Brain microvascular endothelial cell (primary cell): ENCODE data around the gene PACSIN2.

Experiments used
- DNase-seq: peaks from one replicate; pipeline ENCODE4 v3.0.0-alpha.2; 2020
- H3K27ac ChIP-seq: fragments of 250-450 bp; sonication (Bioruptor Pico); 2 replicates; pipeline ENCODE4 v1.5.1; 2020; ENCODE audit warnings: mild to moderate bottlenecking, moderate library complexity
- H3K27me3 ChIP-seq: fragments of 250-450 bp; sonication (Bioruptor Pico); replicated peaks from 2 replicates; pipeline ENCODE4 v1.5.1; 2020; ENCODE audit warnings: mild to moderate bottlenecking
- H3K36me3 ChIP-seq: fragments of 250-450 bp; sonication (Bioruptor Pico); replicated peaks from 2 replicates; pipeline ENCODE4 v1.5.1; 2020; ENCODE audit warnings: mild to moderate bottlenecking
- H3K4me3 ChIP-seq: 2 replicates; pipeline ENCODE4 v1.5.1; 2011; ENCODE audit warnings: low read depth, mild to moderate bottlenecking, control low read depth, low read length, moderate library complexity
- in situ Hi-C: cut with HindIII; loops from 2 replicates; pipeline ENCODE4 v1.10.0; 2017; ENCODE audit warnings: low sequenced_read_pairs, low pct_ligation_motif_present
- TF ChIP-seq, protein P1 (sequence below): IDR thresholded peaks from 2 replicates; pipeline ENCODE4 v1.5.1; 2011; ENCODE audit warnings: low read depth, mild to moderate bottlenecking, moderate library complexity, low read length, control low read depth, inconsistent platforms; ENCODE audit errors: missing control alignments

PACSIN2 gene

DNA sequence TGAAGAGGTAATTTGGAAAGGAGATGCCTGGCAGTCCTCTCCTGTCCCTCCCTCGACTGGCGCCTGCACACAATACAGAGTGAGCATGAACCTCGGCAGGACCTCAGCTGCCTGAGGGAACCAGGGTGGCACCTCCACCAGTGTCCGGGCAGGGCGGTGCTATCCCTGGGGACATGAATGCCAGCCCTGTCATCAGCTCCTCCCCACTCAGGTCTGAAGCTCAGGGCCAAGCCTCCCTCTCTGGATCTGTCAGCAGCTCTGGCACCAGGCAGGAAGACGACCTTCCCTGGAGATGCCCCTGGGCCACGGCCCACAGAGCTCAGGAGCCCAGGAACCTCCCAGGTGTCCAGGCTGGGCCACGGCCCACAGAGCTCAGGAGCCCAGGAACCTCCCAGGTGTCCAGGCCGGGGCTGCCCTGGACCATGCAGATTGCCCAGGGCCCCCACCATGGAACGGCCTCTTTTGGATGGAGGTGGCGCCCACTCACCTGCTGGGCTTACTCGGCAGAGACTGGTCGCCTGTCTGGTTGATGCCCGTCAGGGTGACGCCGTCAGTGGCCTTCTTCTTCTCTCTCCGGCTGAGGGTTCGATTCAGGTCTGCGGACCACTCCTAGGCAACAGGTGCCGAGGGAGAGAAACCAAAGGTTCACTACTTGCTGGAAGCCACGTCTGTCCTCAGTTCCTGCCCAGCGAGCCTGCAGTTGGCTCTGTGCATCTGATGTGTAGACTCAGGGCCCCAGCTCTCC, 136.2 kb downstream of the PACSIN2 start:
- in situ Hi-C loops, result loop anchor here (25.0 kb wide), 1 partner anchor 184 kb away; no protein-coding TSS in a partner anchor
- DNase-seq, result no peak
- H3K27me3 ChIP-seq, result no peaks in the 10 kb centered on the region
- no peak overlapping the region for H3K27ac ChIP-seq
- TF ChIP-seq, protein P1, sequence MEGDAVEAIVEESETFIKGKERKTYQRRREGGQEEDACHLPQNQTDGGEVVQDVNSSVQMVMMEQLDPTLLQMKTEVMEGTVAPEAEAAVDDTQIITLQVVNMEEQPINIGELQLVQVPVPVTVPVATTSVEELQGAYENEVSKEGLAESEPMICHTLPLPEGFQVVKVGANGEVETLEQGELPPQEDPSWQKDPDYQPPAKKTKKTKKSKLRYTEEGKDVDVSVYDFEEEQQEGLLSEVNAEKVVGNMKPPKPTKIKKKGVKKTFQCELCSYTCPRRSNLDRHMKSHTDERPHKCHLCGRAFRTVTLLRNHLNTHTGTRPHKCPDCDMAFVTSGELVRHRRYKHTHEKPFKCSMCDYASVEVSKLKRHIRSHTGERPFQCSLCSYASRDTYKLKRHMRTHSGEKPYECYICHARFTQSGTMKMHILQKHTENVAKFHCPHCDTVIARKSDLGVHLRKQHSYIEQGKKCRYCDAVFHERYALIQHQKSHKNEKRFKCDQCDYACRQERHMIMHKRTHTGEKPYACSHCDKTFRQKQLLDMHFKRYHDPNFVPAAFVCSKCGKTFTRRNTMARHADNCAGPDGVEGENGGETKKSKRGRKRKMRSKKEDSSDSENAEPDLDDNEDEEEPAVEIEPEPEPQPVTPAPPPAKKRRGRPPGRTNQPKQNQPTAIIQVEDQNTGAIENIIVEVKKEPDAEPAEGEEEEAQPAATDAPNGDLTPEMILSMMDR, result no peak
- no peak overlapping the region for H3K4me3 ChIP-seq
- H3K36me3 ChIP-seq, result peaks cover 75% of the 10 kb centered on the region

DNA sequence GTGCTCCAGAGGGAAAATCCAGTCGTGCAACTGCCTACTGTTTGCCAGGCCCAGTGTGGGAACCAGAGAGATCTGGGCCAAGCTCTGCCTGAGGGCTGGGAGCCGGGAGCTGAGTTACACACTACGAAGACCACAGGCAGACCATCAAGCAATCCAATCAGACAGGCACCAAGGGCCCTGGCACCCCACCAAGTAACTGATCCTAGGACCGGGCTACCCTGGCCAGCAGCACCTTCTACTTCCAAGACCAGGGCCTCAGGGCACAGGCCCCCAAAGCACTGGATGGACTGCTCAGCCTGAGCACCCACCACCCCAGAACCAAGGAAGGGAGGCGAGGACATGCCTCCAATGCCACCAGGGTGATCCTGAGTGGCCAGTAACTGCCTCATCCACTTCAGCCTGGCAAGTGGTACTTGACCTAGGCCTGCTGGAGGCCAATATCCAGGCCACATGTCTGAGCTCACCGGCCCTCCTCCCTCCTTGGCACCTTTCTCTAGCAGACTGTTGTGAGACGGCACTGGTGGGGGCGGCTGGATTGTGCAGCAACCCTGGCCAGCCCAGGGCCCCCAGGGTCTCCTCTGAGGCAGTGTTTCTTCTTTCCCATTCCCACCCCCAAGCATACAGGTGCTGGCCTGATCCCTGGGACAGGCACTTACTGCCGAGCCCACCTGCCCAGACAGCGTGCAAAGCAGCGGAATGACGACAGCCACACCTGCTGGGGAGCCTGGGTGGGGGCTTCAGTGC, 137.2 kb downstream of the PACSIN2 start:
- no peak overlapping the region for H3K4me3 ChIP-seq
- H3K27me3 ChIP-seq, result no peaks in the 10 kb centered on the region
- H3K27ac ChIP-seq, result no peak overlapping the region
- TF ChIP-seq, protein P1, result no peak
- in situ Hi-C loops, result loop anchor here (25.0 kb wide), 1 partner anchor 185 kb away; no protein-coding TSS in a partner anchor
- peaks cover 65% of the 10 kb centered on the region for H3K36me3 ChIP-seq
- no peak for DNase-seq

DNA sequence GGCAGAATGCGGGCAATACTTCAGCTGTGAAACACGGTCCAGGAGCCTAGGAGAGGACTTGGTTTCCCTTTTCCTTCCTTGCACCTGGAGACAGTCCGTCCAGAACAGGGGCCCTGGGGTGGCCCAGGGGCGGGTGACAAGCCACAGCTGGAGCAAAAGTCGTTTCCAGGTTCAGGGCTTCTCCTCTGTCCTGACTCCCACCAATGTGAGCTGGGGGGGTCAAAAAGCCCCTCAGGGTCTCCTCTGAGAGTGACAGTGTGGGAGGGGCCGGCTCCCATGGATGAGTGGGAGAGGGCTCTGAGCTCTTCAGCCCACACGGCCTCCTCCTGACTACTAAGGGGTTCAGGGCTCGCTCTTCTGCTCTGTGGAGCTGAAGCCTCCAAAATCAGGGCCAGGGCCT, 137.8 kb downstream of the PACSIN2 start:
- in situ Hi-C loops, result loop anchor here (25.0 kb wide), 1 partner anchor 185 kb away; no protein-coding TSS in a partner anchor
- H3K27me3 ChIP-seq, result no peaks in the 10 kb centered on the region
- no peak overlapping the region for H3K27ac ChIP-seq
- H3K36me3 ChIP-seq, result peaks cover 68% of the 10 kb centered on the region
- H3K4me3 ChIP-seq, result no peak overlapping the region
- TF ChIP-seq, protein P1, result no peak
- no peak for DNase-seq

DNA sequence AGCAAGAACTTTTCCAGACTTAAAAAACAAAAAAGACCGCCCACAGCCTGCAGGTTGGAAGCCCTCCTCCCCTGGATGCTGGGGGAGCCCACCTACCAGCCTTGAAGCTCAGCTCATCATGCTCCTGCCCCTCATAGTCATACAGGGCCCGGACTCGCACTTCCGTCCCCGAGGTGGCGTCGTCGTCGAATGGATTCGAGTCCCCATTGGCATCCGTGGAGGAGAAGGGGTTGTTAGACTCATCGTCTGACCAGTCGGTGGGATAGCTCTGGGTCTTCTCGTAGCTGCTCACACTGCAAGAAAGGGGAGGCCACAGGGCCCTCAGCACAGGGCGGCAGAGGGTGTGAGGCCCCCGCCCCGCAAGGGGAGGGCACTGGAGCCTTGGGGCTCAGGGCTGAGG, 138.9 kb downstream of the PACSIN2 start:
- in situ Hi-C loops, result loop anchor here (25.0 kb wide), 1 partner anchor 186 kb away; no protein-coding TSS in a partner anchor
- peaks cover 69% of the 10 kb centered on the region for H3K36me3 ChIP-seq
- TF ChIP-seq, protein P1, result no peak

DNA sequence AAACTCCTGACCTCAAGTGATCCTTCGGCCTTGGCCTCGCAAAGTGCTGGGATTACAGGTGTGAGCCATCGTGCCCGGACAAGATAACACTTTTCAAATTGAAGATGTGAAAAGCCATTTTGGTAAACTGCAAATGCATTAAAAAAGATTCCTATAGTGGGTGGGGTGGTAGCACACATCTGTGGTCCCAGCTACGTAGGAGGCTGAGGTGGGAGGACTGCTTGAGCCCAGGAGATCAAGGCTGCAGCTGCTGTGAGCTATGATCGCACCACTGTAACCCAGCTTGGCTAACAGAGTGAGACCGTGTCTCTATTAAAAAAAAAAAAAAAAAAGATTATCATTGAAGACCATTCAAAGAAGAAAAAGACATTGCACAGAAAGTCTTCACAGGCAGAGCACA, 140.9 kb downstream of the PACSIN2 start:
- Histone ChIP-seq H3K27me3 (no peaks in the 10 kb centered on the region), H3K4me3 (no peak overlapping the region), H3K36me3 (peaks cover 50% of the 10 kb centered on the region), H3K27ac (no peak overlapping the region)
- in situ Hi-C loops, result no loop called here
- no peak for DNase-seq
- TF ChIP-seq, protein P1, result no peak

More for the DNA sequence above, 138.9 kb downstream of the PACSIN2 start:
- Histone ChIP-seq H3K27me3 (no peaks in the 10 kb centered on the region), H3K27ac (no peak overlapping the region), H3K4me3 (no peak overlapping the region)
- DNase-seq, result no peak
